Astrocyte of the cerebellum (primary cell): ENCODE data around the gene CA10.

ENCODE experiments used
- DNase-seq: peaks from one replicate; pipeline ENCODE4 v3.0.0-alpha.2; 2011; ENCODE audit warnings: low read depth
- H3K4me3 ChIP-seq: 2 replicates; pipeline ENCODE4 v1.5.1; 2011; ENCODE audit warnings: mild to moderate bottlenecking, low read depth, low read length, moderate library complexity
- CTCF ChIP-seq: IDR thresholded peaks from 2 replicates; pipeline ENCODE4 v1.5.1; 2012; ENCODE audit warnings: low read length, low read depth, moderate library complexity, mild to moderate bottlenecking; ENCODE audit errors: missing control alignments
- in situ Hi-C: cut with HindIII; loops from 2 replicates; pipeline ENCODE4 v1.10.0; 2017; ENCODE audit warnings: low sequenced_read_pairs

CA10 gene

GRCh38 chr17:51817955-51818354 lies 340.6 kb downstream of the CA10 start:
- H3K4me3 ChIP-seq, result no peak overlapping the region
- no peak for TF ChIP-seq CTCF
- DNase-seq, result no peak
- in situ Hi-C loops, result loop anchor here (5.0 kb wide), 1 partner anchor 34 kb away; no protein-coding TSS in a partner anchor

GRCh38 chr17:51817117-51817516 lies 341.4 kb downstream of the CA10 start:
- no peak overlapping the region for H3K4me3 ChIP-seq
- no peak for TF ChIP-seq CTCF

GRCh38 chr17:51815097-51815496 lies 343.4 kb downstream of the CA10 start:
- no peak overlapping the region for H3K4me3 ChIP-seq
- in situ Hi-C loops, result loop anchor here (5.0 kb wide), 1 partner anchor 37 kb away; no protein-coding TSS in a partner anchor
- TF ChIP-seq CTCF, result no peak
- DNase-seq, result no peak

More at GRCh38 chr17:51817117-51817516, 341.4 kb downstream of the CA10 start:
- in situ Hi-C loops, result loop anchor here (5.0 kb wide), 1 partner anchor 35 kb away; no protein-coding TSS in a partner anchor
- DNase-seq, result no peak

- no peak for DNase-seq
- in situ Hi-C loops, result no loop called here
- no peak overlapping the region for H3K4me3 ChIP-seq
- no peak for TF ChIP-seq CTCF
These were observed 344.0 kb downstream of the CA10 start for GRCh38 chr17:51814521-51814920.

GRCh38 chr17:51813784-51814174 lies 344.7 kb downstream of the CA10 start:
- TF ChIP-seq CTCF, result no peak
- H3K4me3 ChIP-seq, result no peak overlapping the region
- DNase-seq, result no peak
- in situ Hi-C loops, result no loop called here

GRCh38 chr17:51813140-51813783 lies 345.3 kb downstream of the CA10 start:
- no peak for TF ChIP-seq CTCF
- in situ Hi-C loops, result no loop called here
- no peak for DNase-seq
- H3K4me3 ChIP-seq, result no peak overlapping the region
